ENCODE results near the gene LIMK2. TPM values are rescaled to one million over a fixed set of nuclear protein-coding genes. Genes with fewer than 3 reads are reported as not detected.
"Not testable (repeated sequence)": the region's sequence is repeated elsewhere in the genome, so short reads cannot be mapped to it uniquely, and the experiment has no call there.

Gene LIMK2
- total RNA-seq, 1 experiment from 2014 or later = 42.8 TPM

DNA sequence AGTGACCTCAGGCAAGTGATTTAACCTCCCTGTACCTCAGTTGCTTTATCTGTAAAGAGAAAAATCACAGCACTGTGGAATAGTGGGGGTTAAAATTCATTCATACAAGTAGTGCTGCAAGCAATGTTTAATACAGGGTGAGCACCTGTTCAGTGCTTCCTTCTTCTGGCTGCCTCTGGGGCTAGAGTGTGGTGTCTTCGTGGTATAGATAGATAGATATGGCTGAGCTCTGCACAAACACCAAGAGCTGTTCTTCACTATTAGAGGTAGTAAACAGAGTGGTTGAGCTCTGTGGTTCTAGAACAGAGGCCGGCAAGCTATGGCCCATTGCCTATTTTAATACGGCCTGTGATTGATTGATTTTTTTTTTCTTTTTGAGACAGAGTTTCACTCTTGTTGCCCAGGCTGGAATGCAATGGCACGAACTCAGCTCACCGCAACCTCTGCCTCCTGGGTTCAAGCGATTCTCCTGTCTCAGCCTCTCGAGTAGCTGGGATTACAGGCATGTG, 32.9 kb downstream of the LIMK2 start:
- CTCF ChIA-PET = interaction anchor here (0.6 to 2.7 kb wide), 5 partner anchors 10 to 68 kb away, joined by 3 to 9 read pairs (median 3); partner anchors contain the start of gene LIMK2
- no peak overlapping the region for H3K27ac Mint-ChIP-seq
- no peaks in the 10 kb centered on the region for H3K9me3 Mint-ChIP-seq
- H3K4me3 Mint-ChIP-seq = no peak overlapping the region
- no peaks in the 10 kb centered on the region for H3K27me3 Mint-ChIP-seq (ENCODE audit: low read depth)
- ATAC-seq (no peak), DNase-seq (ENCODE audit: low spot score) (no peak)
- POLR2A ChIA-PET = no interaction called here
- TF ChIP-seq AR (CRISPR knock-in tag; IDR thresholded peaks at IDR 0.05) (no peak), ZNF263 (CRISPR knock-in tag; IDR thresholded peaks at IDR 0.05; ENCODE audit: low read depth) (no peak), ZNF219 (CRISPR knock-in tag; IDR thresholded peaks at IDR 0.05; ENCODE audit: borderline replicate concordance) (no peak), ZNF138 (CRISPR knock-in tag; conservative IDR thresholded peaks at IDR 0.05) (no peak), ZNF416 (CRISPR knock-in tag; IDR thresholded peaks at IDR 0.05) (no peak)
- H3K4me1 Mint-ChIP-seq = peaks cover 37% of the 10 kb centered on the region
- peaks cover 4% of the 10 kb centered on the region for H3K36me3 Mint-ChIP-seq

DNA sequence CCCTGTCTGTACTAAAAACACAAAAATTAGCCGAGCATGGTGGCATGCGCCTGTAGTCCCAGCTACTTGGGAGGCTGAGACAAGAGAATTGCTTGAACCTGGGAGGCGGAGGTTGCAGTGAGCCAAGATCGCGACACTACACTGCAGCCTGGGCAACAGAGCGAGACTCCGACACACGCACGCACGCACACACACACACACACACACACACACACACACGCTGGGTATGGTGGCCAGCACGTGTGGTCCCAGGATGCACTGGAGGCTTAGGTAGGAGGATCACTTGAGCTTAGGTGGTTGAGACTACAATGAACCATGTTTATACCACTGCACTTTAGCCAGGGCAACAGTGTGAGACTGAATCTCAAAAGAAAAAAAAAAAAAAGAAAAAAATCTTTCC, 33.9 kb downstream of the LIMK2 start:
- H3K36me3 Mint-ChIP-seq; POLR2A ChIA-PET; H3K9me3 Mint-ChIP-seq; ATAC-seq; DNase-seq (ENCODE audit: low spot score); H3K27me3 Mint-ChIP-seq (ENCODE audit: low read depth); H3K27ac Mint-ChIP-seq; H3K4me3 Mint-ChIP-seq: not testable (repeated sequence)
- H3K4me1 Mint-ChIP-seq = peaks cover 41% of the 10 kb centered on the region
- CTCF ChIA-PET = interaction anchor here (6.2 kb wide), 1 partner anchor 27 kb away, joined by 53 read pairs; no protein-coding TSS in a partner anchor

- CTCF ChIA-PET = interaction anchor here (2.4 to 6.2 kb wide), 2 partner anchors 27 to 35 kb away, joined by 16 to 53 read pairs; partner anchors contain the start of gene LIMK2
- peaks cover 4% of the 10 kb centered on the region for H3K36me3 Mint-ChIP-seq
- TF ChIP-seq NFE2L1 (CRISPR knock-in tag; IDR thresholded peaks at IDR 0.05) (no peak), ZBTB43 (CRISPR knock-in tag; IDR thresholded peaks at IDR 0.05) (no peak), FOXK1 (CRISPR knock-in tag; IDR thresholded peaks at IDR 0.05) (no peak), ZNF396 (CRISPR knock-in tag; IDR thresholded peaks at IDR 0.05; ENCODE audit: borderline replicate concordance) (no peak), TCF7 (CRISPR knock-in tag; IDR thresholded peaks at IDR 0.05; ENCODE audit: low read depth) (no peak), ESRRA (CRISPR knock-in tag; IDR thresholded peaks at IDR 0.05; ENCODE audit: borderline replicate concordance) (no peak), ZNF121 (CRISPR knock-in tag; IDR thresholded peaks at IDR 0.05) (no peak), AFF4 (CRISPR knock-in tag; IDR thresholded peaks at IDR 0.05; ENCODE audit: borderline replicate concordance) (no peak), IRF2 (CRISPR knock-in tag; IDR thresholded peaks at IDR 0.05; ENCODE audit: borderline replicate concordance, low read depth) (no peak), JUN (CRISPR knock-in tag; IDR thresholded peaks at IDR 0.05) (no peak), ZNF219 (CRISPR knock-in tag; IDR thresholded peaks at IDR 0.05; ENCODE audit: borderline replicate concordance) (no peak), E2F5 (CRISPR knock-in tag; IDR thresholded peaks at IDR 0.05) (no peak), CREM (CRISPR knock-in tag; IDR thresholded peaks at IDR 0.05) (no peak), ZNF416 (CRISPR knock-in tag; IDR thresholded peaks at IDR 0.05) (no peak), FOXP1 (CRISPR knock-in tag; IDR thresholded peaks at IDR 0.05; ENCODE audit: borderline replicate concordance) (no peak)
- TF ChIP-seq, protein P1, sequence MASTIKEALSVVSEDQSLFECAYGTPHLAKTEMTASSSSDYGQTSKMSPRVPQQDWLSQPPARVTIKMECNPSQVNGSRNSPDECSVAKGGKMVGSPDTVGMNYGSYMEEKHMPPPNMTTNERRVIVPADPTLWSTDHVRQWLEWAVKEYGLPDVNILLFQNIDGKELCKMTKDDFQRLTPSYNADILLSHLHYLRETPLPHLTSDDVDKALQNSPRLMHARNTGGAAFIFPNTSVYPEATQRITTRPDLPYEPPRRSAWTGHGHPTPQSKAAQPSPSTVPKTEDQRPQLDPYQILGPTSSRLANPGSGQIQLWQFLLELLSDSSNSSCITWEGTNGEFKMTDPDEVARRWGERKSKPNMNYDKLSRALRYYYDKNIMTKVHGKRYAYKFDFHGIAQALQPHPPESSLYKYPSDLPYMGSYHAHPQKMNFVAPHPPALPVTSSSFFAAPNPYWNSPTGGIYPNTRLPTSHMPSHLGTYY (CRISPR knock-in tag; IDR thresholded peaks at IDR 0.05) = no peak
- TF ChIP-seq, protein P2, sequence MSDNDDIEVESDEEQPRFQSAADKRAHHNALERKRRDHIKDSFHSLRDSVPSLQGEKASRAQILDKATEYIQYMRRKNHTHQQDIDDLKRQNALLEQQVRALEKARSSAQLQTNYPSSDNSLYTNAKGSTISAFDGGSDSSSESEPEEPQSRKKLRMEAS (CRISPR knock-in tag; IDR thresholded peaks at IDR 0.05) = no peak
Observed at GRCh38 chr22:31246687-31247086, 34.6 kb downstream of the LIMK2 start.

More at GRCh38 chr22:31246687-31247086, 34.6 kb downstream of the LIMK2 start:
- POLR2A ChIA-PET = no interaction called here
- Mint-ChIP-seq H3K4me3 (no peak overlapping the region), H3K27me3 (ENCODE audit: low read depth) (no peaks in the 10 kb centered on the region), H3K4me1 (peaks cover 37% of the 10 kb centered on the region), H3K9me3 (no peaks in the 10 kb centered on the region), H3K27ac (peak overlapping the region; percentile 71)
- no peak for ATAC-seq
- no peak for DNase-seq (ENCODE audit: low spot score)
